Measurements from ENCODE around the gene DEPDC4. TPM values are rescaled to one million over a fixed set of nuclear protein-coding genes. Genes with fewer than 3 reads are reported as not detected.
"Not testable (repeated sequence)": the region's sequence is repeated elsewhere in the genome, so short reads cannot be mapped to it uniquely, and the experiment has no call there.

The DEPDC4 gene
- total RNA-seq (2014; rRNA removed; shearing (Covaris generic)) (1.4 and 2.0 TPM in 2 replicates), total RNA-seq (2022) (3.4 and 4.1 TPM in 2 replicates), Bru-seq, nascent RNA (percentile 44 among the genes with signal in this experiment), BruChase-seq, experiment 1, labeled RNA remaining after a 6-hour chase (percentile 36 among the genes with signal in this experiment), BruChase-seq, experiment 2, labeled RNA remaining after a 2-hour chase (percentile 42 among the genes with signal in this experiment)
- long read RNA-seq, partial matches to known transcripts, result 0 of 7 reads
- long read RNA-seq, other reads (novel, unspliced or antisense), result 5 of 7 reads

GRCh38 chr12:100266835-100267602 lies at the start of gene DEPDC4, which contains the start of gene SCYL2:
Gene DEPDC4 (minus strand): TSS chr12:100267079. CDS start chr12:100267076, 3 bp downstream.
Gene SCYL2 (plus strand): TSS chr12:100267177. CDS start chr12:100282971, 15,794 bp downstream.
- peaks cover 34% of the 10 kb centered on the region for H3K79me2 ChIP-seq (ENCODE audit: insufficient read depth, low read depth, low read length)
- peaks cover 23% of the 10 kb centered on the region for H3K4me1 ChIP-seq (ENCODE audit: insufficient read depth, low read length, poor library complexity, severe bottlenecking)
- POLR2A ChIA-PET, result interaction anchor here (0.5 to 2.5 kb wide), 9 partner anchors 10 to 831 kb away, joined by 3 to 12 read pairs (median 3); partner anchors contain the start of gene ACTR6
- CTCF ChIA-PET (ENCODE audit: unreplicated experiment), result interaction anchor here (0.8 kb wide), 1 partner anchor 11 kb away, joined by 3 read pairs; no protein-coding TSS in a partner anchor
- peaks cover 5% of the 10 kb centered on the region for H4K20me1 ChIP-seq (ENCODE audit: insufficient read depth, low read length)
- no peaks in the 10 kb centered on the region for H3K9me3 ChIP-seq (ENCODE audit: low read length)
- H3K27ac ChIP-seq (ENCODE audit: low read depth, low read length, poor library complexity, severe bottlenecking), result peak within 1 kb of the TSS; percentile 45
- H3K36me3 ChIP-seq (ENCODE audit: insufficient read depth, low read length), result no peaks in the 10 kb centered on the region
- no peak for TF ChIP-seq EZH2phosphoT487 (IDR thresholded peaks at IDR 0.05; ENCODE audit: borderline replicate concordance, low read depth, low read length)
- TF ChIP-seq CTCF (conservative IDR thresholded peaks at IDR 0.05; ENCODE audit: low read length), result no peak
- peak; percentile 91 for DNase-seq (ENCODE audit: low spot score)
- peak within 1 kb of the TSS; percentile 93 for H3K4me3 ChIP-seq (ENCODE audit: low read depth, low read length, poor library complexity, severe bottlenecking)
- no TSS peak for BruUV-seq (replicated peaks)
- intact Hi-C loops (cut with micrococcal nuclease; ENCODE audit: unreplicated experiment), result loop anchor here (2.0 to 5.0 kb wide), 2 partner anchors 65 to 124 kb away; partner anchors contain the start of genes ACTR6 and BLTP3B
- no peaks in the 10 kb centered on the region for H3K9me2 ChIP-seq (ENCODE audit: insufficient read depth, low read length)
- peak within 1 kb of the TSS; percentile 81 for H3K4me2 ChIP-seq (ENCODE audit: low read length)
- H2AFZ ChIP-seq (ENCODE audit: low read length), result peak within 1 kb of the TSS; percentile 73

- Histone ChIP-seq H3K4me2 (ENCODE audit: low read length) (no peak overlapping the region), H3K36me3 (ENCODE audit: insufficient read depth, low read length) (peaks cover 37% of the 10 kb centered on the region), H3K9me2 (ENCODE audit: insufficient read depth, low read length) (no peaks in the 10 kb centered on the region), H3K4me1 (ENCODE audit: insufficient read depth, low read length, poor library complexity, severe bottlenecking) (no peaks in the 10 kb centered on the region), H3K9me3 (ENCODE audit: low read length) (no peaks in the 10 kb centered on the region), H4K20me1 (ENCODE audit: insufficient read depth, low read length) (no peaks in the 10 kb centered on the region), H3K27ac (ENCODE audit: low read depth, low read length, poor library complexity, severe bottlenecking) (no peak overlapping the region), H3K4me3 (ENCODE audit: low read depth, low read length, poor library complexity, severe bottlenecking) (no peak overlapping the region), H2AFZ (ENCODE audit: low read length) (no peak overlapping the region), H3K79me2 (ENCODE audit: insufficient read depth, low read depth, low read length) (no peaks in the 10 kb centered on the region)
- DNase-seq (ENCODE audit: low spot score), result no peak
- intact Hi-C loops (cut with micrococcal nuclease; ENCODE audit: unreplicated experiment), result no loop called here
- CTCF ChIA-PET (ENCODE audit: unreplicated experiment), result no interaction called here
- no TSS peak for BruUV-seq (replicated peaks)
- POLR2A ChIA-PET, result interaction anchor here (0.8 kb wide), 1 partner anchor 13 kb away, joined by 4 read pairs; no protein-coding TSS in a partner anchor
- TF ChIP-seq CTCF (conservative IDR thresholded peaks at IDR 0.05; ENCODE audit: low read length) (no peak), EZH2phosphoT487 (IDR thresholded peaks at IDR 0.05; ENCODE audit: borderline replicate concordance, low read depth, low read length) (no peak)
Measured at GRCh38 chr12:100311317-100311716, 44.4 kb upstream of the DEPDC4 start.

GRCh38 chr12:100308138-100308537 lies 41.3 kb upstream of the DEPDC4 start:
- H4K20me1 ChIP-seq (ENCODE audit: insufficient read depth, low read length); H3K27ac ChIP-seq (ENCODE audit: low read depth, low read length, poor library complexity, severe bottlenecking); BruUV-seq (replicated peaks); CTCF ChIA-PET (ENCODE audit: unreplicated experiment); POLR2A ChIA-PET; H3K4me2 ChIP-seq (ENCODE audit: low read length); H3K79me2 ChIP-seq (ENCODE audit: insufficient read depth, low read depth, low read length); intact Hi-C loops (cut with micrococcal nuclease; ENCODE audit: unreplicated experiment); DNase-seq (ENCODE audit: low spot score); H3K4me3 ChIP-seq (ENCODE audit: low read depth, low read length, poor library complexity, severe bottlenecking); H2AFZ ChIP-seq (ENCODE audit: low read length); H3K9me2 ChIP-seq (ENCODE audit: insufficient read depth, low read length); H3K4me1 ChIP-seq (ENCODE audit: insufficient read depth, low read length, poor library complexity, severe bottlenecking); H3K9me3 ChIP-seq (ENCODE audit: low read length): not testable (repeated sequence)
- peaks cover 27% of the 10 kb centered on the region for H3K36me3 ChIP-seq (ENCODE audit: insufficient read depth, low read length)

- H3K27ac ChIP-seq (ENCODE audit: low read depth, low read length, poor library complexity, severe bottlenecking), result not testable (repeated sequence)
Measured at GRCh38 chr12:100304334-100304733, 37.5 kb upstream of the DEPDC4 start.

More at GRCh38 chr12:100304334-100304733, 37.5 kb upstream of the DEPDC4 start:
- H3K4me3 ChIP-seq (ENCODE audit: low read depth, low read length, poor library complexity, severe bottlenecking); H3K9me2 ChIP-seq (ENCODE audit: insufficient read depth, low read length); H3K9me3 ChIP-seq (ENCODE audit: low read length); intact Hi-C loops (cut with micrococcal nuclease; ENCODE audit: unreplicated experiment); DNase-seq (ENCODE audit: low spot score); H4K20me1 ChIP-seq (ENCODE audit: insufficient read depth, low read length); CTCF ChIA-PET (ENCODE audit: unreplicated experiment); H3K4me2 ChIP-seq (ENCODE audit: low read length); H3K79me2 ChIP-seq (ENCODE audit: insufficient read depth, low read depth, low read length); BruUV-seq (replicated peaks); H2AFZ ChIP-seq (ENCODE audit: low read length); H3K4me1 ChIP-seq (ENCODE audit: insufficient read depth, low read length, poor library complexity, severe bottlenecking): not testable (repeated sequence)
- POLR2A ChIA-PET, result interaction anchor here (1.0 kb wide), 1 partner anchor 38 kb away, joined by 3 read pairs; the partner anchor contains the start of gene DEPDC4
- peaks cover 34% of the 10 kb centered on the region for H3K36me3 ChIP-seq (ENCODE audit: insufficient read depth, low read length)
